ENCODE results near the gene RTN4R. TPM values are rescaled to one million over a fixed set of nuclear protein-coding genes. Genes with fewer than 3 reads are reported as not detected.

The RTN4R gene
- total RNA-seq, 1 donor from 2014 or later = 2.6 TPM

- Histone ChIP-seq H3K4me1 (ENCODE audit: control insufficient read depth in 3 of 3, insufficient read depth in 3 of 3, low read length in 3 of 3) (peaks cover 6 to 23% (median 21%) of the 10 kb centered on the region in 3 donors), H3K4me3 (ENCODE audit: low read length in 3 of 3) (no peak overlapping the region), H3K36me3 (ENCODE audit: control insufficient read depth in 3 of 3, insufficient read depth in 3 of 3, low read length in 3 of 3) (no peaks in the 10 kb centered on the region)
Measured at GRCh38 chr22:20235389-20235991, 32.6 kb downstream of the RTN4R start.

GRCh38 chr22:20234760-20235388, 33.2 kb downstream of the RTN4R start:
- Histone ChIP-seq H3K27me3 (ENCODE audit: control insufficient read depth in 3 of 3, insufficient read depth in 3 of 3, low read length in 3 of 3) (peaks cover 0 to 12% (median 0%) of the 10 kb centered on the region in 3 donors), H3K9ac (ENCODE audit: low read depth in 1 of 3, low read length in 3 of 3) (no peak overlapping the region), H3K36me3 (ENCODE audit: control insufficient read depth in 3 of 3, insufficient read depth in 3 of 3, low read length in 3 of 3) (no peaks in the 10 kb centered on the region), H3K27ac (ENCODE audit: low read depth, low read length) (no peak overlapping the region), H3K4me3 (ENCODE audit: low read length in 3 of 3) (no peak overlapping the region), H3K4me1 (ENCODE audit: control insufficient read depth in 3 of 3, insufficient read depth in 3 of 3, low read length in 3 of 3) (peaks cover 5 to 23% (median 20%) of the 10 kb centered on the region in 3 donors), H3K9me3 (ENCODE audit: control insufficient read depth in 3 of 3, low read length in 3 of 3) (no peaks in the 10 kb centered on the region)

More at GRCh38 chr22:20235389-20235991, 32.6 kb downstream of the RTN4R start:
- Histone ChIP-seq H3K27ac (ENCODE audit: low read depth, low read length) (no peak overlapping the region), H3K9ac (ENCODE audit: low read depth in 1 of 3, low read length in 3 of 3) (no peak overlapping the region), H3K27me3 (ENCODE audit: control insufficient read depth in 3 of 3, insufficient read depth in 3 of 3, low read length in 3 of 3) (peaks cover 0 to 12% (median 0%) of the 10 kb centered on the region in 3 donors), H3K9me3 (ENCODE audit: control insufficient read depth in 3 of 3, low read length in 3 of 3) (no peaks in the 10 kb centered on the region)

GRCh38 chr22:20234314-20234682, 33.8 kb downstream of the RTN4R start:
- H3K36me3 ChIP-seq (ENCODE audit: control insufficient read depth in 3 of 3, insufficient read depth in 3 of 3, low read length in 3 of 3) = no peaks in the 10 kb centered on the region
- H3K4me3 ChIP-seq (ENCODE audit: low read length in 3 of 3) = no peak overlapping the region
- peaks cover 2 to 18% (median 14%) of the 10 kb centered on the region in 3 donors for H3K4me1 ChIP-seq (ENCODE audit: control insufficient read depth in 3 of 3, insufficient read depth in 3 of 3, low read length in 3 of 3)
- H3K9ac ChIP-seq (ENCODE audit: low read depth in 1 of 3, low read length in 3 of 3) = no peak overlapping the region
- H3K27me3 ChIP-seq (ENCODE audit: control insufficient read depth in 3 of 3, insufficient read depth in 3 of 3, low read length in 3 of 3) = peaks cover 0 to 12% (median 2%) of the 10 kb centered on the region in 3 donors
- H3K9me3 ChIP-seq (ENCODE audit: control insufficient read depth in 3 of 3, low read length in 3 of 3) = no peaks in the 10 kb centered on the region
- H3K27ac ChIP-seq (ENCODE audit: low read depth, low read length) = no peak overlapping the region

- Histone ChIP-seq H3K9ac (ENCODE audit: low read depth in 1 of 3, low read length in 3 of 3) (no peak overlapping the region), H3K27ac (ENCODE audit: low read depth, low read length) (no peak overlapping the region), H3K27me3 (ENCODE audit: control insufficient read depth in 3 of 3, insufficient read depth in 3 of 3, low read length in 3 of 3) (peaks cover 0 to 14% (median 8%) of the 10 kb centered on the region in 3 donors), H3K36me3 (ENCODE audit: control insufficient read depth in 3 of 3, insufficient read depth in 3 of 3, low read length in 3 of 3) (no peaks in the 10 kb centered on the region), H3K4me3 (ENCODE audit: low read length in 3 of 3) (no peak overlapping the region), H3K9me3 (ENCODE audit: control insufficient read depth in 3 of 3, low read length in 3 of 3) (no peaks in the 10 kb centered on the region), H3K4me1 (ENCODE audit: control insufficient read depth in 3 of 3, insufficient read depth in 3 of 3, low read length in 3 of 3) (peaks cover 1 to 11% (median 7%) of the 10 kb centered on the region in 3 donors)
Measured at GRCh38 chr22:20233351-20234313, 34.5 kb downstream of the RTN4R start.

GRCh38 chr22:20232781-20233180, 35.3 kb downstream of the RTN4R start:
- no peaks in the 10 kb centered on the region for H3K9me3 ChIP-seq (ENCODE audit: control insufficient read depth in 3 of 3, low read length in 3 of 3)
- H3K4me1 ChIP-seq (ENCODE audit: control insufficient read depth in 3 of 3, insufficient read depth in 3 of 3, low read length in 3 of 3) = peaks cover 0 to 9% (median 1%) of the 10 kb centered on the region in 3 donors
- H3K27ac ChIP-seq (ENCODE audit: low read depth, low read length) = no peak overlapping the region
- H3K9ac ChIP-seq (ENCODE audit: low read depth in 1 of 3, low read length in 3 of 3) = no peak overlapping the region
- H3K36me3 ChIP-seq (ENCODE audit: control insufficient read depth in 3 of 3, insufficient read depth in 3 of 3, low read length in 3 of 3) = no peaks in the 10 kb centered on the region
- no peak overlapping the region for H3K4me3 ChIP-seq (ENCODE audit: low read length in 3 of 3)
- H3K27me3 ChIP-seq (ENCODE audit: control insufficient read depth in 3 of 3, insufficient read depth in 3 of 3, low read length in 3 of 3) = peaks cover 0 to 16% (median 8%) of the 10 kb centered on the region in 3 donors

- H3K4me3 ChIP-seq (ENCODE audit: low read length in 3 of 3) = no peak overlapping the region
- peaks cover 0 to 11% (median 0%) of the 10 kb centered on the region in 3 donors for H3K4me1 ChIP-seq (ENCODE audit: control insufficient read depth in 3 of 3, insufficient read depth in 3 of 3, low read length in 3 of 3)
- H3K27me3 ChIP-seq (ENCODE audit: control insufficient read depth in 3 of 3, insufficient read depth in 3 of 3, low read length in 3 of 3) = peaks cover 0 to 16% (median 8%) of the 10 kb centered on the region in 3 donors
- H3K36me3 ChIP-seq (ENCODE audit: control insufficient read depth in 3 of 3, insufficient read depth in 3 of 3, low read length in 3 of 3) = no peaks in the 10 kb centered on the region
- H3K9ac ChIP-seq (ENCODE audit: low read depth in 1 of 3, low read length in 3 of 3) = no peak overlapping the region
- H3K27ac ChIP-seq (ENCODE audit: low read depth, low read length) = no peak overlapping the region
- H3K9me3 ChIP-seq (ENCODE audit: control insufficient read depth in 3 of 3, low read length in 3 of 3) = no peaks in the 10 kb centered on the region
Measured at GRCh38 chr22:20232237-20232598, 35.9 kb downstream of the RTN4R start.

GRCh38 chr22:20231514-20232236, 36.4 kb downstream of the RTN4R start:
- Histone ChIP-seq H3K9me3 (ENCODE audit: control insufficient read depth in 3 of 3, low read length in 3 of 3) (no peaks in the 10 kb centered on the region), H3K4me3 (ENCODE audit: low read length in 3 of 3) (no peak overlapping the region), H3K4me1 (ENCODE audit: control insufficient read depth in 3 of 3, insufficient read depth in 3 of 3, low read length in 3 of 3) (peaks cover 0 to 11% (median 0%) of the 10 kb centered on the region in 3 donors), H3K27me3 (ENCODE audit: control insufficient read depth in 3 of 3, insufficient read depth in 3 of 3, low read length in 3 of 3) (peaks cover 0 to 16% (median 8%) of the 10 kb centered on the region in 3 donors), H3K27ac (ENCODE audit: low read depth, low read length) (no peak overlapping the region), H3K9ac (ENCODE audit: low read depth in 1 of 3, low read length in 3 of 3) (no peak overlapping the region), H3K36me3 (ENCODE audit: control insufficient read depth in 3 of 3, insufficient read depth in 3 of 3, low read length in 3 of 3) (no peaks in the 10 kb centered on the region)

GRCh38 chr22:20230777-20231420, 37.2 kb downstream of the RTN4R start:
- Histone ChIP-seq H3K9ac (ENCODE audit: low read depth in 1 of 3, low read length in 3 of 3) (no peak overlapping the region), H3K4me3 (ENCODE audit: low read length in 3 of 3) (no peak overlapping the region), H3K9me3 (ENCODE audit: control insufficient read depth in 3 of 3, low read length in 3 of 3) (no peaks in the 10 kb centered on the region), H3K27ac (ENCODE audit: low read depth, low read length) (no peak overlapping the region), H3K36me3 (ENCODE audit: control insufficient read depth in 3 of 3, insufficient read depth in 3 of 3, low read length in 3 of 3) (no peaks in the 10 kb centered on the region), H3K27me3 (ENCODE audit: control insufficient read depth in 3 of 3, insufficient read depth in 3 of 3, low read length in 3 of 3) (peaks cover 0 to 16% (median 8%) of the 10 kb centered on the region in 3 donors), H3K4me1 (ENCODE audit: control insufficient read depth in 3 of 3, insufficient read depth in 3 of 3, low read length in 3 of 3) (peaks cover 0 to 11% (median 0%) of the 10 kb centered on the region in 3 donors)

Measured in skeletal muscle tissue (tissue), 4 donors.